ENCODE measurements around the gene CPEB4.

The CPEB4 gene

GRCh38 chr5:173998531-173998930, 110.4 kb downstream of the CPEB4 start:
- TF ChIP-seq TCF4 (CRISPR knock-in tag; IDR thresholded peaks at IDR 0.05; ENCODE audit: borderline replicate concordance): no peak
- no peak for TF ChIP-seq TOX (CRISPR knock-in tag; IDR thresholded peaks at IDR 0.05; ENCODE audit: borderline replicate concordance)
- no peak for TF ChIP-seq CSDC2 (CRISPR knock-in tag; IDR thresholded peaks at IDR 0.05)
- TF ChIP-seq ZNF70 (CRISPR knock-in tag; IDR thresholded peaks at IDR 0.05): no peak
- no peak for TF ChIP-seq POU6F1 (CRISPR knock-in tag; IDR thresholded peaks at IDR 0.05; ENCODE audit: borderline replicate concordance, low read depth)
- TF ChIP-seq OSR1 (CRISPR knock-in tag; IDR thresholded peaks at IDR 0.05): no peak
- TF ChIP-seq CSRNP3 (CRISPR knock-in tag; IDR thresholded peaks at IDR 0.05): no peak
- no peak for TF ChIP-seq ZFP30 (CRISPR knock-in tag; IDR thresholded peaks at IDR 0.05)
- TF ChIP-seq BACH2 (CRISPR knock-in tag; IDR thresholded peaks at IDR 0.05; ENCODE audit: borderline replicate concordance): no peak
- no peak for TF ChIP-seq ZFP3 (CRISPR knock-in tag; IDR thresholded peaks at IDR 0.05)
- no peak for TF ChIP-seq PATZ1 (CRISPR knock-in tag; IDR thresholded peaks at IDR 0.05; ENCODE audit: borderline replicate concordance)
- TF ChIP-seq CREB5 (CRISPR knock-in tag; IDR thresholded peaks at IDR 0.05; ENCODE audit: low read depth): no peak
- TF ChIP-seq PPARA (CRISPR knock-in tag; IDR thresholded peaks at IDR 0.05; ENCODE audit: borderline replicate concordance): no peak
- no peak for TF ChIP-seq ISL1 (CRISPR knock-in tag; IDR thresholded peaks at IDR 0.05)
- no peak for TF ChIP-seq ZC3H10 (CRISPR knock-in tag; IDR thresholded peaks at IDR 0.05)
- TF ChIP-seq ARNTL (CRISPR knock-in tag; IDR thresholded peaks at IDR 0.05; ENCODE audit: borderline replicate concordance, low read depth): no peak
- no peak for TF ChIP-seq ZNF8 (CRISPR knock-in tag; IDR thresholded peaks at IDR 0.05)
- no peak for TF ChIP-seq ESRRG (CRISPR knock-in tag; IDR thresholded peaks at IDR 0.05)
- no peak for TF ChIP-seq ZNF565 (CRISPR knock-in tag; conservative IDR thresholded peaks at IDR 0.05; ENCODE audit: low read depth)
- no peak for ATAC-seq

GRCh38 chr5:174000076-174000475, 111.9 kb downstream of the CPEB4 start:
- TF ChIP-seq CREB5 (CRISPR knock-in tag; IDR thresholded peaks at IDR 0.05; ENCODE audit: low read depth) (peak; percentile 91), ISL1 (CRISPR knock-in tag; IDR thresholded peaks at IDR 0.05) (peak; percentile 95), RARB (CRISPR knock-in tag; IDR thresholded peaks at IDR 0.05) (no peak), PATZ1 (CRISPR knock-in tag; IDR thresholded peaks at IDR 0.05; ENCODE audit: borderline replicate concordance) (peak; percentile 75; the same call in 1 of the 2 replicates), ZC3H10 (CRISPR knock-in tag; IDR thresholded peaks at IDR 0.05) (peak; percentile 62; the same call in 1 of the 2 replicates), GLIS3 (CRISPR knock-in tag; IDR thresholded peaks at IDR 0.05) (0 out of 2 replicates have a peak, but pooled peaks have one; percentile 23), POU6F1 (CRISPR knock-in tag; IDR thresholded peaks at IDR 0.05; ENCODE audit: borderline replicate concordance, low read depth) (no peak)
- ATAC-seq: no peak

Data from SK-N-SH treated with all-trans-retinoic acid at 6 μM for 48 hours (cell line).